Liver (tissue), 9 donors: ENCODE results near the gene VPS11. TPM values are rescaled to one million over a fixed set of nuclear protein-coding genes. Genes with fewer than 3 reads are reported as not detected.
"Not testable (repeated sequence)": the region's sequence is repeated elsewhere in the genome, so short reads cannot be mapped to it uniquely, and the experiment has no call there.

Source experiments
- DNase-seq: peaks from one replicate; pipeline ENCODE4 v3.0.0-alpha.2; 2017; ENCODE audit warnings: low spot score
- H3K27ac ChIP-seq, 2 donors: one replicate each; pipeline ENCODE4 v1.7.0; 2013; ENCODE audit warnings: inconsistent platforms in 2 of 2, low read length in 2 of 2, control low read depth in 1 of 2, low read depth in 1 of 2, mild to moderate bottlenecking in 1 of 2
- H3K27me3 ChIP-seq, 4 donors: one replicate each; pipeline versions ENCODE4 v1.6.1 to v1.7.0; 2013; ENCODE audit warnings: low read length in 3 of 4, inconsistent platforms in 1 of 4, mild to moderate bottlenecking in 1 of 4, moderate library complexity in 1 of 4; ENCODE audit not compliant: control insufficient read depth in 4 of 4, insufficient read depth in 4 of 4
- H3K36me3 ChIP-seq, 4 donors: one replicate each; pipeline versions ENCODE4 v1.6.1 to v1.7.0; 2013; ENCODE audit warnings: low read length in 3 of 4, mild to moderate bottlenecking in 3 of 4, low read depth in 1 of 4, moderate library complexity in 1 of 4; ENCODE audit not compliant: control insufficient read depth in 4 of 4, insufficient read depth in 3 of 4
- H3K4me1 ChIP-seq, 4 donors: one replicate each; pipeline versions ENCODE4 v1.6.1 to v1.7.0; 2013; ENCODE audit warnings: low read length in 3 of 4, mild to moderate bottlenecking in 3 of 4, moderate library complexity in 1 of 4; ENCODE audit not compliant: control insufficient read depth in 4 of 4, insufficient read depth in 4 of 4
- H3K4me3 ChIP-seq, 3 donors: one replicate each; pipeline versions ENCODE4 v1.6.1 to v1.7.0; 2013; ENCODE audit warnings: low read length in 3 of 3, control low read depth in 1 of 3, low read depth in 1 of 3, mild to moderate bottlenecking in 1 of 3
- H3K9ac ChIP-seq, 2 donors: one replicate each; pipeline ENCODE4 v1.7.0; 2013; ENCODE audit warnings: low read length in 2 of 2, mild to moderate bottlenecking in 2 of 2, moderate library complexity in 2 of 2, control low read depth in 1 of 2, low read depth in 1 of 2
- H3K9me3 ChIP-seq, 4 donors: one replicate each; pipeline versions ENCODE4 v1.6.1 to v1.7.0; 2013; ENCODE audit warnings: low read length in 3 of 4; ENCODE audit not compliant: control insufficient read depth in 4 of 4
- EGR1 ChIP-seq, 2 donors: IDR thresholded peaks; 2 replicates each; pipeline ENCODE4 v1.6.1; 2016 to 2018; ENCODE audit warnings: antibody characterized with exemption in 2 of 2, low read depth in 2 of 2
- FOXA1 ChIP-seq: IDR thresholded peaks from 2 replicates; pipeline ENCODE4 v1.6.1; 2016; ENCODE audit warnings: antibody characterized with exemption
- FOXA2 ChIP-seq: IDR thresholded peaks from 2 replicates; pipeline ENCODE4 v1.6.1; 2016; ENCODE audit warnings: antibody characterized with exemption
- GABPA ChIP-seq, 2 donors: IDR thresholded peaks in 1 of 2; conservative IDR thresholded peaks in 1 of 2; 2 replicates each; pipeline ENCODE4 v1.6.1; 2016; ENCODE audit warnings: antibody characterized with exemption in 2 of 2, mild to moderate bottlenecking in 1 of 2, moderate library complexity in 1 of 2
- HNF4A ChIP-seq, 2 donors: conservative IDR thresholded peaks; 2 replicates each; pipeline ENCODE4 v1.6.1; 2016; ENCODE audit warnings: antibody characterized with exemption in 2 of 2, mild to moderate bottlenecking in 2 of 2
- HNF4G ChIP-seq: IDR thresholded peaks from 2 replicates; pipeline ENCODE4 v1.6.1; 2016; ENCODE audit warnings: antibody characterized with exemption
- JUND ChIP-seq, 2 donors: IDR thresholded peaks; 2 replicates each; pipeline ENCODE4 v1.6.1; 2016; ENCODE audit warnings: antibody characterized with exemption in 2 of 2
- NR2F2 ChIP-seq: IDR thresholded peaks from 2 replicates; pipeline ENCODE4 v1.6.1; 2016; ENCODE audit warnings: antibody characterized with exemption
- RAD21 ChIP-seq, 2 donors: IDR thresholded peaks; 2 replicates each; pipeline ENCODE4 v1.6.1; 2016; ENCODE audit warnings: antibody characterized with exemption in 2 of 2, mild to moderate bottlenecking in 2 of 2
- RXRA ChIP-seq, 2 donors: IDR thresholded peaks; 2 replicates each; pipeline ENCODE4 v1.6.1; 2017 to 2018; ENCODE audit warnings: antibody characterized with exemption in 2 of 2, mild to moderate bottlenecking in 1 of 2
- TAF1 ChIP-seq: conservative IDR thresholded peaks from 2 replicates; pipeline ENCODE4 v1.6.1; 2016; ENCODE audit warnings: antibody characterized with exemption, mild to moderate bottlenecking
- whole genome bisulfite sequencing: extraction: QIAGEN DNeasy Blood & Tissue Kit; methylation state at CpG from one replicate; pipeline ENCODE4 v1.1.7; 2013; 5-methylcytosine and 5-hydroxymethylcytosine counted together
- polyA plus RNA-seq, 2 donors: library from polyadenylated mRNA; stranded (reverse) in 1 of 2; unstranded in 1 of 2; fragments of 200-250 nt in 1 of 2; fragments of >200 nt in 1 of 2; fragmentation: Nextera tagmentation in 1 of 2; extraction: Ambion mirVana in 1 of 2; gene quantifications; one replicate each; pipeline versions ENCODE4 v1.2.1 to v1.2.3, GENCODE V29; 2013 to 2015
- total RNA-seq, 2 donors: library from RNA; depleted of rRNA; stranded (reverse); fragments of >200 nt; gene quantifications; one replicate each; pipeline ENCODE4 v1.2.3, GENCODE V29; 2014
- TF ChIP-seq, protein P1 (sequence below): fragments of 150-350 bp; IDR thresholded peaks from 2 replicates; pipeline ENCODE4 v1.5.1; 2017; ENCODE audit warnings: improper control_type of control experiment, low read depth, low read length; ENCODE audit not compliant: missing input control
- TF ChIP-seq, protein P2 (sequence below): IDR thresholded peaks from 2 replicates; pipeline ENCODE4 v1.6.1; 2016; ENCODE audit warnings: antibody characterized with exemption
- TF ChIP-seq, protein P3 (sequence below): IDR thresholded peaks from 2 replicates; pipeline ENCODE4 v1.6.1; 2016; ENCODE audit warnings: antibody characterized with exemption
- TF ChIP-seq, protein P4 (sequence below): IDR thresholded peaks from 2 replicates; pipeline ENCODE4 v1.6.1; 2016; ENCODE audit warnings: antibody characterized with exemption, mild to moderate bottlenecking
- donor health status: healthy.
- donor health status: healthy.
- donor health status: healthy.
- donor health status: healthy.
- donor health status: healthy.

The VPS11 gene
- total and polyA plus RNA-seq, 4 donors, result 7.2 to 17.4 (median 12.2) TPM

DNA sequence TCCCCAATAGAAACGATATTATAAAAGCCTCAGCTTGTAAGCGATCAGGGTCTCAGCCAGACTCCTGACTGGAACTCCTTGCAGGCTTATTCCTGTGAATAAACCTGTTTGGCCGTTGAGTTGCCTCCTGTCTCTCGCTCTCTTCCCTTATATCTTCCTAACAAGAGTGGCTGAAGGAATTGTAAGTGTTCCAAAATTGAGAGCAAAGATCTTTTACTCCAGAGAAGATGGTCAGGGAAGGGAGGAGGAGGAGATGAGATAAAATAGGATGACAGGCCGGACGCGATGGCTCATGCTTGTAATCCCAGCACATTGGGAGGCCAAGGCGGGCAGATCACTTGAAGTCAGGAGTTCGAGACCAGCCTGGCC, 35.7 kb upstream of the VPS11 start:
- Histone ChIP-seq H3K9ac (no peak overlapping the region), H3K4me3 (no peak overlapping the region), H3K27ac (no peak overlapping the region), H3K9me3 (no peaks in the 10 kb centered on the region), H3K36me3 (no peaks in the 10 kb centered on the region), H3K4me1 (peaks cover 0 to 27% (median 12%) of the 10 kb centered on the region in 4 donors), H3K27me3 (no peaks in the 10 kb centered on the region)
- no peak for DNase-seq
- TF ChIP-seq RXRA (IDR thresholded peaks at IDR 0.05) (no peak), HNF4G (no peak), RAD21 (IDR thresholded peaks at IDR 0.05) (no peak), EGR1 (IDR thresholded peaks at IDR 0.05; ENCODE audit: low read depth in 2 of 2) (no peak), GABPA (IDR thresholded peaks at IDR 0.05 in 1 of 2, conservative IDR thresholded peaks at IDR 0.05 in 1 of 2) (no peak), JUND (IDR thresholded peaks at IDR 0.05) (no peak), FOXA2 (no peak)
- TF ChIP-seq, protein P1, sequence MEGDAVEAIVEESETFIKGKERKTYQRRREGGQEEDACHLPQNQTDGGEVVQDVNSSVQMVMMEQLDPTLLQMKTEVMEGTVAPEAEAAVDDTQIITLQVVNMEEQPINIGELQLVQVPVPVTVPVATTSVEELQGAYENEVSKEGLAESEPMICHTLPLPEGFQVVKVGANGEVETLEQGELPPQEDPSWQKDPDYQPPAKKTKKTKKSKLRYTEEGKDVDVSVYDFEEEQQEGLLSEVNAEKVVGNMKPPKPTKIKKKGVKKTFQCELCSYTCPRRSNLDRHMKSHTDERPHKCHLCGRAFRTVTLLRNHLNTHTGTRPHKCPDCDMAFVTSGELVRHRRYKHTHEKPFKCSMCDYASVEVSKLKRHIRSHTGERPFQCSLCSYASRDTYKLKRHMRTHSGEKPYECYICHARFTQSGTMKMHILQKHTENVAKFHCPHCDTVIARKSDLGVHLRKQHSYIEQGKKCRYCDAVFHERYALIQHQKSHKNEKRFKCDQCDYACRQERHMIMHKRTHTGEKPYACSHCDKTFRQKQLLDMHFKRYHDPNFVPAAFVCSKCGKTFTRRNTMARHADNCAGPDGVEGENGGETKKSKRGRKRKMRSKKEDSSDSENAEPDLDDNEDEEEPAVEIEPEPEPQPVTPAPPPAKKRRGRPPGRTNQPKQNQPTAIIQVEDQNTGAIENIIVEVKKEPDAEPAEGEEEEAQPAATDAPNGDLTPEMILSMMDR, result no peak
- WGBS, result 90% methylated on average over 9 of the region's 9 CpGs

DNA sequence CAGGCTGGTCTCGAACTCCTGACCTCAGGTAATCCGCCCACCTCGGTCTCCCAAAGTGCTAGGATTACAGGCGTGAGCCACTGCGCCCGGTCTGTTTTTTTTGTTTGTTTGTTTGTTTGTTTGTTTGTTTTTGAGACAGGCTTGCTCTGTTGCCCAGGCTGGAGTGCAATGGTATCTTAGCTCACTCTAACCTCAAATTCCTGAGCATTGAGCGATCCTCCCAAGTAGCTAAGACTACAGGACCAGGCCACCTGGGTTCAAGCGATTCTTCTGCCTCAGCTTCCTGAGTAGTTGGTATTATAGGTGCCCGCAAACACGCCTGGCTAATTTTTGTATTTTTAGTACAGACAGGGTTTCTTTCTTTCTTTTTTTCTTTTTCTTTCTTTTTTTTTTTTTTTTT, 34.2 kb upstream of the VPS11 start:
- DNase-seq, H3K9me3 ChIP-seq, H3K27me3 ChIP-seq, H3K4me3 ChIP-seq, H3K36me3 ChIP-seq, H3K27ac ChIP-seq, H3K9ac ChIP-seq: not testable (repeated sequence)
- WGBS, result 91% methylated on average over 10 of the region's 10 CpGs
- H3K4me1 ChIP-seq, result peaks cover 0 to 13% (median 6%) of the 10 kb centered on the region in 4 donors

DNA sequence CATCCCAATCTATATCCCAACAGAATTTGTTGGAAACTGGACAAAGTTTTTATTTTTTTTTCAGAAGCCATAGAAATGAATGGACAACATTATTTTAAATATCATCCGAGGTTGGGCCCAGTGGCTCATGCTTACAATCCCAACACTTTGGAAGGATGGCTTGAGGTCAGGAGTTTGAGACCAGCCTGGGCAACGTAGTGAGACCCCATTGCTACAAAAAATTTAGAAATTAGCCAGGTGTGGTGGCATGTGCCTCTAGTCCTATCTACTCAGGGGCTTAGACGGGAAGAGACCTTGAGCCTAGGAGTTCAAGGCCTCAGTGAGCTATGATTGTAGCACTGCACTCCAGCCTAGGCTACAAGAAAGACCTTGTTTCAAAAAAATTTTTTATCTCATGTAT, 32.8 kb upstream of the VPS11 start:
- no peak overlapping the region for H3K27ac ChIP-seq
- no peaks in the 10 kb centered on the region for H3K27me3 ChIP-seq
- DNase-seq, result no peak
- H3K4me1 ChIP-seq, result peaks cover 0 to 3% (median under 1%) of the 10 kb centered on the region in 4 donors
- no peak overlapping the region for H3K9ac ChIP-seq
- no peak overlapping the region for H3K4me3 ChIP-seq
- no peaks in the 10 kb centered on the region for H3K36me3 ChIP-seq
- WGBS, result 85% methylated on average over 3 of the region's 3 CpGs
- TF ChIP-seq NR2F2, result no peak
- TF ChIP-seq EGR1 (IDR thresholded peaks at IDR 0.05; ENCODE audit: low read depth in 2 of 2), result no peak
- H3K9me3 ChIP-seq, result no peaks in the 10 kb centered on the region

DNA sequence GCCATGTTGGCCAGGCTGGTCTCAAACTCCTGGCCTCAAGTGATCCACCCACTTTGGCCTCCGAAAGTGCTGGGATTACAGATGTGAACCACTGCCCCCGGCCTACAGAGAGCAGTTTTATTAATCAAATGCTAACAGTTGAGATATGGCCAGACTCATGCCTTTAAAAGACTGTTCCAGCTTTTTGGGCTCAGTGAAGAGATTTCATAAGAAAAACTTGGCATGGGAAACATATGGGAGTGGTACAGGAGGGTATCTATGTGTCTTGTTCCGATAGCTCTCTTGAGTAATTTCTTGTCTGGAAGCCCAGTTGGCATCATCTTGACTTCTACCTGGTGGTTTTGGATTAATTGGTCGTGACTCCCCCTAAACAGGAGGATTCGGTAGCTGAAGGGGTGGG, 28.7 kb upstream of the VPS11 start:
- H3K9ac ChIP-seq, result no peak overlapping the region
- H3K4me1 ChIP-seq, result no peaks in the 10 kb centered on the region
- H3K9me3 ChIP-seq, result no peaks in the 10 kb centered on the region
- no peak overlapping the region for H3K4me3 ChIP-seq
- H3K36me3 ChIP-seq, result no peaks in the 10 kb centered on the region
- DNase-seq, result no peak
- H3K27me3 ChIP-seq, result no peaks in the 10 kb centered on the region
- H3K27ac ChIP-seq, result no peak overlapping the region
- 84% methylated on average over 5 of the region's 5 CpGs for WGBS
- TF ChIP-seq RAD21 (IDR thresholded peaks at IDR 0.05), result no peak
- TF ChIP-seq NR2F2, result no peak
- TF ChIP-seq, protein P2, sequence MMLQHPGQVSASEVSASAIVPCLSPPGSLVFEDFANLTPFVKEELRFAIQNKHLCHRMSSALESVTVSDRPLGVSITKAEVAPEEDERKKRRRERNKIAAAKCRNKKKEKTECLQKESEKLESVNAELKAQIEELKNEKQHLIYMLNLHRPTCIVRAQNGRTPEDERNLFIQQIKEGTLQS, result no peak
- no peak for TF ChIP-seq FOXA1
- TF ChIP-seq, protein P3, sequence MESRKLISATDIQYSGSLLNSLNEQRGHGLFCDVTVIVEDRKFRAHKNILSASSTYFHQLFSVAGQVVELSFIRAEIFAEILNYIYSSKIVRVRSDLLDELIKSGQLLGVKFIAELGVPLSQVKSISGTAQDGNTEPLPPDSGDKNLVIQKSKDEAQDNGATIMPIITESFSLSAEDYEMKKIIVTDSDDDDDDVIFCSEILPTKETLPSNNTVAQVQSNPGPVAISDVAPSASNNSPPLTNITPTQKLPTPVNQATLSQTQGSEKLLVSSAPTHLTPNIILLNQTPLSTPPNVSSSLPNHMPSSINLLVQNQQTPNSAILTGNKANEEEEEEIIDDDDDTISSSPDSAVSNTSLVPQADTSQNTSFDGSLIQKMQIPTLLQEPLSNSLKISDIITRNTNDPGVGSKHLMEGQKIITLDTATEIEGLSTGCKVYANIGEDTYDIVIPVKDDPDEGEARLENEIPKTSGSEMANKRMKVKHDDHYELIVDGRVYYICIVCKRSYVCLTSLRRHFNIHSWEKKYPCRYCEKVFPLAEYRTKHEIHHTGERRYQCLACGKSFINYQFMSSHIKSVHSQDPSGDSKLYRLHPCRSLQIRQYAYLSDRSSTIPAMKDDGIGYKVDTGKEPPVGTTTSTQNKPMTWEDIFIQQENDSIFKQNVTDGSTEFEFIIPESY, result no peak
- TF ChIP-seq TAF1, result no peak
- no peak for TF ChIP-seq RXRA (IDR thresholded peaks at IDR 0.05)
- TF ChIP-seq FOXA2, result no peak
- TF ChIP-seq JUND (IDR thresholded peaks at IDR 0.05), result no peak
- TF ChIP-seq, protein P4, sequence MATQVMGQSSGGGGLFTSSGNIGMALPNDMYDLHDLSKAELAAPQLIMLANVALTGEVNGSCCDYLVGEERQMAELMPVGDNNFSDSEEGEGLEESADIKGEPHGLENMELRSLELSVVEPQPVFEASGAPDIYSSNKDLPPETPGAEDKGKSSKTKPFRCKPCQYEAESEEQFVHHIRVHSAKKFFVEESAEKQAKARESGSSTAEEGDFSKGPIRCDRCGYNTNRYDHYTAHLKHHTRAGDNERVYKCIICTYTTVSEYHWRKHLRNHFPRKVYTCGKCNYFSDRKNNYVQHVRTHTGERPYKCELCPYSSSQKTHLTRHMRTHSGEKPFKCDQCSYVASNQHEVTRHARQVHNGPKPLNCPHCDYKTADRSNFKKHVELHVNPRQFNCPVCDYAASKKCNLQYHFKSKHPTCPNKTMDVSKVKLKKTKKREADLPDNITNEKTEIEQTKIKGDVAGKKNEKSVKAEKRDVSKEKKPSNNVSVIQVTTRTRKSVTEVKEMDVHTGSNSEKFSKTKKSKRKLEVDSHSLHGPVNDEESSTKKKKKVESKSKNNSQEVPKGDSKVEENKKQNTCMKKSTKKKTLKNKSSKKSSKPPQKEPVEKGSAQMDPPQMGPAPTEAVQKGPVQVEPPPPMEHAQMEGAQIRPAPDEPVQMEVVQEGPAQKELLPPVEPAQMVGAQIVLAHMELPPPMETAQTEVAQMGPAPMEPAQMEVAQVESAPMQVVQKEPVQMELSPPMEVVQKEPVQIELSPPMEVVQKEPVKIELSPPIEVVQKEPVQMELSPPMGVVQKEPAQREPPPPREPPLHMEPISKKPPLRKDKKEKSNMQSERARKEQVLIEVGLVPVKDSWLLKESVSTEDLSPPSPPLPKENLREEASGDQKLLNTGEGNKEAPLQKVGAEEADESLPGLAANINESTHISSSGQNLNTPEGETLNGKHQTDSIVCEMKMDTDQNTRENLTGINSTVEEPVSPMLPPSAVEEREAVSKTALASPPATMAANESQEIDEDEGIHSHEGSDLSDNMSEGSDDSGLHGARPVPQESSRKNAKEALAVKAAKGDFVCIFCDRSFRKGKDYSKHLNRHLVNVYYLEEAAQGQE, result no peak
- no peak for TF ChIP-seq HNF4A (conservative IDR thresholded peaks at IDR 0.05)
